Activated naive CD8-positive, alpha-beta T cell treated with anti-CD3 and anti-CD28 coated beads, Interleukin-2, amount 50 U/mL, for 24 hours (primary cell): ENCODE results near the gene POLR2E.
A peak's percentile ranks its signal among the peaks of the same experiment; 100 is the strongest.
"Not testable (repeated sequence)": the region's sequence is repeated elsewhere in the genome, so short reads cannot be mapped to it uniquely, and the experiment has no call there.

Source experiments
- ATAC-seq: fragments of 150-1000 bp; cut with Tn5 transposase; one replicate; pipeline ENCODE4 v1.10.0; 2021
- DNase-seq: peaks from one replicate; pipeline ENCODE4 v3.0.0; 2021
- H3K27ac Mint-ChIP-seq: one replicate; pipeline ENCODE4 v1.8.0; 2021; ENCODE audit warnings: mild to moderate bottlenecking, mixed read lengths
- H3K27me3 Mint-ChIP-seq: one replicate; pipeline ENCODE4 v1.8.0; 2021; ENCODE audit warnings: mixed read lengths
- H3K36me3 Mint-ChIP-seq: one replicate; pipeline ENCODE4 v1.8.0; 2021; ENCODE audit warnings: low read depth, mixed read lengths
- H3K4me1 Mint-ChIP-seq: one replicate; pipeline ENCODE4 v1.8.0; 2021; ENCODE audit warnings: mixed read lengths
- H3K4me3 Mint-ChIP-seq: one replicate; pipeline ENCODE4 v1.8.0; 2021; ENCODE audit warnings: mild to moderate bottlenecking, moderate library complexity, mixed read lengths
- H3K9me3 Mint-ChIP-seq: one replicate; pipeline ENCODE4 v1.8.0; 2021; ENCODE audit warnings: mixed read lengths

The POLR2E gene

GRCh38 chr19:1131718-1132551, 36.8 kb upstream of the POLR2E start:
- ATAC-seq (peak; percentile 70), DNase-seq (peak; percentile 88)
- Mint-ChIP-seq H3K27me3 (no peaks in the 10 kb centered on the region), H3K36me3 (peaks cover 6% of the 10 kb centered on the region), H3K9me3 (no peaks in the 10 kb centered on the region), H3K4me1 (peaks cover 36% of the 10 kb centered on the region), H3K4me3 (peak overlapping the region; percentile 85), H3K27ac (peak overlapping the region; percentile 87)

GRCh38 chr19:1130771-1131717, 35.9 kb upstream of the POLR2E start:
- ATAC-seq = peak; percentile 4
- Mint-ChIP-seq H3K4me1 (peaks cover 34% of the 10 kb centered on the region), H3K4me3 (peak overlapping the region; percentile 85)

GRCh38 chr19:1129535-1129934, 34.4 kb upstream of the POLR2E start:
- Mint-ChIP-seq H3K27ac (no peak overlapping the region), H3K4me3 (no peak overlapping the region), H3K4me1 (peaks cover 31% of the 10 kb centered on the region), H3K27me3 (no peaks in the 10 kb centered on the region), H3K9me3 (no peaks in the 10 kb centered on the region), H3K36me3 (peaks cover 9% of the 10 kb centered on the region)
- DNase-seq = no peak
- ATAC-seq = no peak

More at GRCh38 chr19:1130771-1131717, 35.9 kb upstream of the POLR2E start:
- Mint-ChIP-seq H3K27ac (peak overlapping the region; percentile 87), H3K27me3 (no peaks in the 10 kb centered on the region), H3K36me3 (peaks cover 6% of the 10 kb centered on the region), H3K9me3 (no peaks in the 10 kb centered on the region)
- peak; percentile 51 for DNase-seq

- H3K27me3 Mint-ChIP-seq, H3K36me3 Mint-ChIP-seq, H3K4me3 Mint-ChIP-seq: not testable (repeated sequence)
Observed at GRCh38 chr19:1129084-1129483, 33.9 kb upstream of the POLR2E start.

GRCh38 chr19:1128106-1128505, 32.9 kb upstream of the POLR2E start:
- no peaks in the 10 kb centered on the region for H3K27me3 Mint-ChIP-seq
- no peak overlapping the region for H3K27ac Mint-ChIP-seq
- peaks cover 7% of the 10 kb centered on the region for H3K36me3 Mint-ChIP-seq
- H3K4me1 Mint-ChIP-seq = peaks cover 20% of the 10 kb centered on the region
- ATAC-seq (no peak), DNase-seq (no peak)
- no peaks in the 10 kb centered on the region for H3K9me3 Mint-ChIP-seq
- H3K4me3 Mint-ChIP-seq = no peak overlapping the region

More at GRCh38 chr19:1129084-1129483, 33.9 kb upstream of the POLR2E start:
- not testable (repeated sequence) for H3K9me3 Mint-ChIP-seq, H3K27ac Mint-ChIP-seq, ATAC-seq, DNase-seq
- peaks cover 28% of the 10 kb centered on the region for H3K4me1 Mint-ChIP-seq

GRCh38 chr19:1126984-1127760, 32.0 kb upstream of the POLR2E start:
- DNase-seq = no peak
- Mint-ChIP-seq H3K4me3 (no peak overlapping the region), H3K36me3 (peaks cover 10% of the 10 kb centered on the region), H3K27me3 (no peaks in the 10 kb centered on the region), H3K9me3 (no peaks in the 10 kb centered on the region), H3K4me1 (peaks cover 14% of the 10 kb centered on the region), H3K27ac (no peak overlapping the region)
- ATAC-seq = no peak

GRCh38 chr19:1125601-1126467, 30.7 kb upstream of the POLR2E start:
- DNase-seq (no peak), ATAC-seq (no peak)
- H3K36me3 Mint-ChIP-seq = peaks cover 17% of the 10 kb centered on the region
- H3K27me3 Mint-ChIP-seq = no peaks in the 10 kb centered on the region
- no peaks in the 10 kb centered on the region for H3K9me3 Mint-ChIP-seq
- H3K4me3 Mint-ChIP-seq = no peak overlapping the region
- no peak overlapping the region for H3K27ac Mint-ChIP-seq
- peaks cover 13% of the 10 kb centered on the region for H3K4me1 Mint-ChIP-seq

GRCh38 chr19:1123885-1124677, 28.9 kb upstream of the POLR2E start:
- ATAC-seq (no peak), DNase-seq (no peak)
- no peaks in the 10 kb centered on the region for H3K9me3 Mint-ChIP-seq
- H3K4me1 Mint-ChIP-seq = peaks cover 3% of the 10 kb centered on the region
- H3K27me3 Mint-ChIP-seq = no peaks in the 10 kb centered on the region
- H3K27ac Mint-ChIP-seq = no peak overlapping the region
- no peak overlapping the region for H3K4me3 Mint-ChIP-seq
- H3K36me3 Mint-ChIP-seq = peaks cover 20% of the 10 kb centered on the region

- no peak overlapping the region for H3K27ac Mint-ChIP-seq
- no peaks in the 10 kb centered on the region for H3K27me3 Mint-ChIP-seq
- peaks cover 3% of the 10 kb centered on the region for H3K4me1 Mint-ChIP-seq
- no peak for DNase-seq
- no peaks in the 10 kb centered on the region for H3K9me3 Mint-ChIP-seq
- no peak for ATAC-seq
- peaks cover 22% of the 10 kb centered on the region for H3K36me3 Mint-ChIP-seq
- no peak overlapping the region for H3K4me3 Mint-ChIP-seq
Observed at GRCh38 chr19:1123381-1123780, 28.2 kb upstream of the POLR2E start.

- Mint-ChIP-seq H3K27me3 (no peaks in the 10 kb centered on the region), H3K36me3 (peaks cover 21% of the 10 kb centered on the region), H3K9me3 (no peaks in the 10 kb centered on the region), H3K4me3 (no peak overlapping the region), H3K27ac (peak overlapping the region; percentile 54), H3K4me1 (peaks cover 3% of the 10 kb centered on the region)
- peak; percentile 75 for DNase-seq
- peak; percentile 26 for ATAC-seq
Observed at GRCh38 chr19:1122972-1123363, 27.8 kb upstream of the POLR2E start.

GRCh38 chr19:1122021-1122971, 27.1 kb upstream of the POLR2E start:
- peak overlapping the region; percentile 54 for H3K27ac Mint-ChIP-seq
- no peaks in the 10 kb centered on the region for H3K27me3 Mint-ChIP-seq
- H3K36me3 Mint-ChIP-seq = peaks cover 19% of the 10 kb centered on the region
- H3K4me1 Mint-ChIP-seq = peaks cover 3% of the 10 kb centered on the region
- DNase-seq = no peak
- no peaks in the 10 kb centered on the region for H3K9me3 Mint-ChIP-seq
- H3K4me3 Mint-ChIP-seq = no peak overlapping the region
- no peak for ATAC-seq

GRCh38 chr19:1121395-1121794, 26.2 kb upstream of the POLR2E start:
- H3K9me3 Mint-ChIP-seq = no peaks in the 10 kb centered on the region
- H3K27ac Mint-ChIP-seq = no peak overlapping the region
- no peaks in the 10 kb centered on the region for H3K4me1 Mint-ChIP-seq
- ATAC-seq = no peak
- DNase-seq = no peak
- H3K4me3 Mint-ChIP-seq = no peak overlapping the region
- H3K36me3 Mint-ChIP-seq = peaks cover 19% of the 10 kb centered on the region
- no peaks in the 10 kb centered on the region for H3K27me3 Mint-ChIP-seq
